Endometrial microvascular endothelial cells (primary cell): ENCODE data around the gene BRMS1L. TPM values are rescaled to one million over a fixed set of nuclear protein-coding genes. Genes with fewer than 3 reads are reported as not detected.
"Not testable (repeated sequence)": the region's sequence is repeated elsewhere in the genome, so short reads cannot be mapped to it uniquely, and the experiment has no call there.

ENCODE experiments used
- in situ Hi-C: cut with HindIII; loops from 2 replicates; pipeline ENCODE4 v1.10.0; 2017; ENCODE audit warnings: low sequenced_read_pairs, low pct_unique_long_range_greater_than_20kb; ENCODE audit errors: inconsistent ontology term
- total RNA-seq: library from RNA; depleted of rRNA; stranded (reverse); fragments of >200 nt; gene quantifications from one replicate; pipeline ENCODE4 v1.2.3, GENCODE V29; 2015; ENCODE audit errors: inconsistent ontology term

Gene BRMS1L
- total RNA-seq, 1 donor from 2014 or later: 6.7 TPM

DNA sequence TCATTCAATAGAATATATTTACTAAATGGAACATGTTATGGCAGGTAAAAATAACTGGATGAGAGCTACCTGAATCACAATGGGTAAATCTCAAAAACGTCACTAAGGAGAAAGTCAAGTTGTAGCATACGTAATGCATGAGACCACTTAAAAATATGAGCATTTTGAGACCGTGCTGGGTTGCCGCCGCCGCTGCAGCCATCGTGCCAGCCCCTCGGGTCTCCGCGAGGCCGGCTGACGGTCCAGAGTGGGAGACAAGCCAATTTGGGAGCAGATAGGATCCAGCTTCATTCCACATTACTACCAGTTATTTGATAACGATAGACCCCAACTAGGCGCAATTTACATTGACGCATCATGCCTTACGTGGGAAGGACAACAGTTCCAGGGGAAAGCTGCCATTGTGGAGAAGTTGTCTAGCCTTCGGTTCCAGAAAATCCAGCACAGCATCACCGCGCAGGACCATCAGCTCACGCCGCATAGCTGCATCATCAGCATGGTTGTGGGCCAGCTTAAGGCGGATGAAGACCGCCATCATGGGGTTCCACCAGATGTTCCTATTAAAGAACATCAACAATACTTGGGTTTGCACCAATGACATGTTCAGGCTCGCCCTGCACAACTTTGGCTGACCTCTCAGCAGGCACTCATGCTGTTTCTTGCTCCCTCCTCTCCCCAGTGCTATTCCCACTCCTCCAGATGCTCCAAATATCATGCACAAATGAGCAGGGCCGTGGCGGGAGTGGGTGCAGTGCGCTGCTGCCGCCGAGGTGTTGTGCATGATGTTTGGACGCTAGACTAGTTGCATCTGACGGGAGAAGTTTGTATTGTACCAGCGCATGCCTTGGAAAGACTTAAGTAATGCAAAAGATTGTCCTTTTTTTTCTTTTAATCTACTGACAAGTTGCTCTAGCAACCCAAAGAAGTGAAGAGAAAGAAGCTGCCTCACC, 6.3 kb upstream of the BRMS1L start:
- in situ Hi-C loops: no loop called here

DNA sequence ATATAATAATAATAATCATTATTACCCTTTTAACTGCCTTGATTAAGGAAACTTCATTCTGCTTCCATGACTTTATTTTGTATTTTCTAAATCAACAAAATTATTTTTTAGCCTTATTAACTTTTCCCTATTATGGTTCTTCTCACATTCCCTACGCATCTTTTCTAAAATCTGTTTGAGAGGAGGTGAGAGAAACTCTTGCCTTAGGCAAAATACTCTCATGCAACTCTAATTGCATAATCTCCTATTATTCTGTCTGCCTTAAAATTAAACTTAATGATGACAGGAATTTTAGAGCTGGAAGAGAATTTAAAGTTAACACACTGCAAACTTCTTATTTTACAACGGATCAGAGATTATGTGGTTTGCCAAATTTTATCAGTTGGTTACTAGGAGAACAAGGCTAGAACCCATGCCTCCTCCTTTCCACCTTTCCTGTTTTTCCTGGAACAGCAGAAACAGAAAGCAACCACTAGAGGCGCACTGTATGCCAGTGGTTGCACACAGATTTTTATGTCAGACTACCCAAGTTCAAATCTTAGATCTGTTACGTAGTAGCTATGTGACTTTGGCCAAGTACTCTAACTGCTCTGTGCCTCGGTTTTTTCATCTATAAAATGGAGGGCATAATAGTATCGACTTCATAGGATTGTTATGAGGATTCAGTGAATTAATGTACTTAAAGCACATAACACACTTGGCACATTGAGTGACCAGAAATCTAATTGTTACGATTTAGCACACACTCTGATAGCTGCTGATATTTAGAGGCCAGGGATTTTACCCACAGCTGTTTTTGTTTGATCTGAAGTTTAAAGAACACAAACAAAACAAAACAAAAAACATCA, 4.3 kb upstream of the BRMS1L start:
- in situ Hi-C loops: no loop called here

DNA sequence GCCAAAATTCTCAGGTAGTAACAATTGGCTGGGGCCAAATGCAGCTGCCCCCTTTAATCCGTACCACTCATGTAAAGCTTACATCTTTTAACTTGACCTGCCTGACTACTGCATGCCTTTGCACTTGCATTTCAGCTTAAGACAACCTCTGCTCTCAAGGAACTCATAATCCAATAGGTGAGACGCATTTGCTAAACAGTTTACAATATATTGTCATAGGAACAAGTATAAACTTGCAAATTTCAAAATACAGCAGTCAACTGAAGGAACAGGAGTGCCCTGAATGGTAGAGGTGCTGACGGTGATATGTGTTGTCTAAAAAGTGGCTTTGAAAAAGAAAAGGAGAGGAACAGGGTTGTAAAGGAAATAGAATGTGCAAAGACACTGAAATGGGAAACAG, 3.6 kb upstream of the BRMS1L start:
- in situ Hi-C loops: no loop called here

DNA sequence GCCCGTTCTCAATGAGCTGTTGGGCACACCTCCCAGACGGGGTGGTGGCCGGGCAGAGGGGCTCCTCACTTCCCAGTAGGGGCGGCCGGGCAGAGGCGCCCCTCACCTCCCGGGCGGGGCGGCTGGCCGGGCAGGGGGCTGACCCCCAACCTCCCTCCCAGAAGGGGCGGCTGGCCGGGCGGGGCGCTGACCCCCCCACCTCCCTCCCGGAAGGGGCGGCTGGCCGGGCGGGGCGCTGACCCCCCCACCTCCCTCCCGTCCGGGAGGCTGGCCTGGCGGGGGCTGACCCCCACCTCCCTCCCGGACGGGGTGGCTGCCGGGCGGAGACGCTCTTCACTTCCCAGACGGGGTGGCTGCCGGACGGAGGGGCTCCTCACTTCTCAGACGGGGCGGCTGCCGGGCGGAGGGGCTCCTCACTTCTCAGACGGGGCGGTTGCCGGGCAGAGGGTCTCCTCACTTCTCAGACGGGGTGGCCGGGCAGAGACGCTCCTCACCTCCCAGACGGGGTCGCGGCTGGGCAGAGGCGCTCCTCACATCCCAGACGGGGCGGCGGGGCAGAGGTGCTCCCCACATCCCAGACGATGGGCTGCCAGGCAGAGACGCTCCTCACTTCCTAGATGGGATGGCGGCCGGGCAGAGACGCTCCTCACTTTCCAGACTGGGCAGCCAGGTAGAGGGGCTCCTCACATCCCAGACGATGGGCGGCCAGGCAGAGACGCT, 1.5 kb upstream of the BRMS1L start:
- in situ Hi-C loops: not testable (repeated sequence)

DNA sequence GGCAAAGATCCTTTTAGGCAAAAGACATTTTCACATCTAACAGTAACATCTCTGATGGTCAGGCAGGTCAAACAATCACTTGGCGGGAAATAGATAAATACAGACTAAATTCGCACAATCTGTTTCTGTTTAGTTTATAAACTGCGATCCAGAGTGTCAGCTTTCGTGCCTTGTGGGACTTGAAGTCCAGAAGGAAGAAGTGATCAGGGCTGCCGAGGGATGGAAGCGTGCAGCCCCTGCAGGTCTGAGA, 245 bp upstream of the BRMS1L start:
- in situ Hi-C loops: no loop called here

DNA sequence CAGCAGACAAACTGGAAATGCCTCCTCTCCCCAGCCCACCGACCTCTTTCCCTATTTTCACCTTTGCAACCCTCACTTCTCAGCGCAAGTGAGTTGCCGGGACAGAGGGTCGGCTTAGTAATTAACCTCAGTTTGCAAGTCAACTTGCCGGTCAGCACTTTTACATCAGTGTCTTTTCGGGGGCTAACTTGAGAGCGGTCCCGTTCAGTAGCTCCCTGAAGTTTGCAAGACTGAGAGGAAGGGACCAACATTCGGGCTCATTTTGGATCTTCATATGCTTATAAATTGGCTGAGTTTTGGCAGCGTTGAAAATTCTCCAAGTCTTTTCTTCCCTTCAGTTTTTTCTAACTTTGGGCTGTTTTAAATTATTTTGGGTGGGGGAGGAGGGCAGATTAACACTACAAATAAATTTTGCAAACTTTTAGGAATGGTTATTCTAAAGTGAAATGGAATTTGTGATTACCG, 846 bp downstream of the BRMS1L start:
- in situ Hi-C loops: no loop called here

DNA sequence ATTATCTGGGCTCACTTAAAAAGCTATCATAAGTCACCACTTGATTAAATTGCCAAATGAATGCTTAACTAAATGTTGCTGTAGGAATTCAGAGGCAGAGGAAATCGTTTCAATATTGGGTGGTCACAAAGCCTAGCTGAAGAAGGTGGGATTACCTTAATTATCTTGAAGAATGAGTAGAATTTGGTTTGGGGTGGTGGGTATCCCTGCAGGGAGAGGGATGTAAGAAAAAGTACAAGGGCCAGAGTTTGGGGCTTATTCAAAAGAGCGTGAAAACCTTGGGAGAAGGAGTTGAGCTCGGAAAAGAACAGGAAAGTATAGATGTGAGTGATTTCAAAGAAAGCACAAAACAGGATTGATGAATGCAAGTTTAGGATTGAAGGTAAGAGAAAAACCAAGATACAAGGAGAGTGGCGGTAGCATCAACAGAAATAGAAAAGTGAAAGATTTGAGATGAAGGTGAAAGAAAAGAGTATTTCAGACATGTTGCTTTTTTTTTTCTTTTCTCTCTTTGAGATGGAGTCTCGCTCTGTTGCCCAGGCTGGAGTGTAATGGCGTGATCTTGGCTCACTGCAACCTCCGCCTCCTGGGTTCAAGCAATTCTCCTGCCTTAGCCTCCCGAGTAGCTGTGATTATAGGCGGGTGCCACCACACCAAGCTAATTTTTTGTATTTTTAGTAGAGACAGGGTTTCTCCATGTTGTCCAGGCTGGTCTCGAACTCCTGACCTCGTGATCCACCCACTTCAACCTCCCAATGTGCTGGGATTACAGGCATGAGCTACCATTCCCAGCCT, 1.7 kb downstream of the BRMS1L start:
- in situ Hi-C loops: no loop called here

DNA sequence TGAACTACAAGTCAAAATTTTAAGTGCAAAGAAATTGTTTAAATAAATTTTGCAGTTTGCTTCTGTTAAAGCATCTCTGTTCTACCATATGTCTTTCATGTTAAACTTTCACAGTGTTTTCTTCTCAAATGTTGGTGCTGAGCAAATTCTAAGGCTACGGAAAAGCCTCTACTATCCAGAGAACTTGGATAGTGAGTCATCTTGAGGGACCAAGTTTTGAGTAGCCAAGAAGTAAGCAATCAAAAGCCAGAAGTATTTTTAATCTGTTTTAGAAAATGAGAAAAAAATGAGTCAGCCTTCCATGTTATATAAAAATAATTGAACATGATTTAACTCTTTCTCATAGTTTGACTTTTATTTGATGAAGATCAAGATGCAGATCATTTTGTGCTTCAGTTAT, 3.3 kb downstream of the BRMS1L start:
- in situ Hi-C loops: no loop called here

DNA sequence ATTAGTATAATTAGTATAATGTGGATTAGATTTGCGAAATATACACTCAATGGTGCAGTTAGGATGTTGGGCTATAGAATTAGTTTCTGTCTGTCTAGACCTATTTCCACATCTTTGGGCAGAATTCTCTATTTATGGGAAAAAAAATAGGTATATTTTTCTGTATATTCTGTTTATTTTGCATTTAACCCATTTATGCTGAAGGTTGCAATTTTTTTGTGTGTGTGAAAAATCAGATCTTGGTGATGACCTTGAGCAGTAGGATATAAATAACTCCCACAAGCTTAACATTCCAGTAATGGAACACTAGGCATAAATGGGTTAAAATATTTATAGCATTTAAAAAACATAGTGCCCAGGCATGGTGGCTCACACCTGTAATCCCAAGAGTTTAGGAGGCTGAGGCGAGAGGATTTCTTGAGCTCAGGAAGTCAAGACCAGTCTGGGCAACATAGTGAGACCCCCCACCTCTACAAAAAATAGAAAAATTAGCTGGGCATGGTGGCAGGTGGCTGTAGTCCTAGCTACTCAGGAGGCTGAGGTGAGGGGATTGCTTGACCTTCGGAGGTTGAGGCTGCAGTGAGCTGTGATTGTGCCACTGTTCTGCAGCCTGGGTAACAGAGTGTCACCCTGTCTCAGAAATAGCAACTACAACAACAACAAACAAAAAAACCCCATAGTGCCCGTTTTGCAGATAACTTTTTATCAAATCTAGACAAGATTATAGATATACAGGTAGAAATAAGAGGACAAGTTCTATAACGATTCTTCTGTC, 9.3 kb downstream of the BRMS1L start:
- in situ Hi-C loops: no loop called here

DNA sequence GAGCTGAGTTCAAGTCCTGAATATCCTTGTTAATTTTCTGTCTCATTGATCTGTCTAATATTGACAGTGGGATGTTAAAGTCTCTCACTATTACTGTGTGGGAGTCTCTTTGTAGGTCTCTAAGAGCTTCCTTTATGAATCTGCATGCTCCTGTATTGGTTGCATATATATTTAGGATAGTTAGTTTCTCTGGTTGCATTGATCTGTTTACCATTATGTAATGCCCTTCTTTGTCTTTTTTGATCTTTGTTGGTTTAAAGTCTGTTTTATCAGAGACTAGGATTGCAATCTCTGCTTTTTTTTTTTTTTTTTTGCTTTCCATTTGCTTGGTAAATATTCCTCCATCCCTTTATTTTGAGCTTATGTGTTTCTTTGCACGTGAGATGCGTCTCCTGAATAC, 15.6 kb downstream of the BRMS1L start:
- in situ Hi-C loops: not testable (repeated sequence)

DNA sequence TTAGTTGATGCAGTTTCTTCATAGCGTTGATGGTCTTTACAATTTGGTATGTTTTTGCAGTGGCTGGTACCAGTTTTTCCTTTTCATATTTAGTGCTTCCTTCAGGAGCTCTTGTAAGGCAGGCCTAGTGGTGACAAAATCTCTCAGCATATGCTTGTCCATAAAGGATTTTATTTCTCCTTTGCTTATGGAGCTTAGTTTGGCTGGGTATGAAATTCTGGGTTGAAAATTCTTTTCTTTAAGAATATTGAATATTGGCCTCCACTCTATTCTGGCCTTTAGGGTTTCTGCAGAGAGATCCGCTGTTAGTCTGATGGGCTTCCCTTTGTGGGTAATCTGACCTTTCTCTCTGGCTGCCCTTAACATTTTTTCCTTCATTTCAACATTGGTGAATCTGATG, 16.1 kb downstream of the BRMS1L start:
- in situ Hi-C loops: not testable (repeated sequence)

DNA sequence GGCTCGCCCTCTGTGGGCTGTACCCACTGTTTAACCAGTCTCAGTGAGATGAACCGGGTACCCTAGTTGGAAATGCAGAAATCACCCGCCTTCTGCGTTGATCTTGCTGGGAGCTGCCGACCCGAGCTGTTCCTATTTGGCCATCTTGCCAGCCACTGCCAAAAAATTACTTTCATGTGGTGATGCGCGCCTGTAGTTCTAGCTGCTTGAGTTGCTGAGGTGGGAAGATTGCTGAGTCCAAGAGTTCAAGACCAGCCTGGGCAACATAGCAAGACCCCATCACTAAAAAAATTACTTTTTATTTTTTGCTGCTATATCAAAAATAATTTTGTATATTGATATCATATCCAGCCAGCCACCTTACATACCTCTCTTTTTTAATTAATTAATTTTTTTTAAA, 18.4 kb downstream of the BRMS1L start:
- in situ Hi-C loops: no loop called here

DNA sequence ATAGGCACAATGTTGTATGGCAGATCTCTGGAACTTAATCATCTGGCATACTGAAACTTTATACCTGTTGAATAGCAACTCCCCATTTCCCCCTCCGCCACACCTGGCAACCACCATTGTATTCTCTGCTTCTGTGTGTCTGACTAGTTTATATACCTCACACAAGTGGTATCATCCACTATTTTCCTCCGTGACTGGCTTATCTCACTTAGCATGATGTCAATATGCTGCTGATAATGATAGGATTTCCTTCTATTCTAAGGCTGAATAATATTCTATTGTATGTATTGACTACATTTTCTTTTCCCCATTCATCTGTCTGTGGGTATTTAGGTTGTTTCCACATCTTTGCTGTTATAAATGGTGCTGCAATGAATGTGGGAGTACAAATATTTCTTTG, 21.5 kb downstream of the BRMS1L start:
- in situ Hi-C loops: no loop called here

DNA sequence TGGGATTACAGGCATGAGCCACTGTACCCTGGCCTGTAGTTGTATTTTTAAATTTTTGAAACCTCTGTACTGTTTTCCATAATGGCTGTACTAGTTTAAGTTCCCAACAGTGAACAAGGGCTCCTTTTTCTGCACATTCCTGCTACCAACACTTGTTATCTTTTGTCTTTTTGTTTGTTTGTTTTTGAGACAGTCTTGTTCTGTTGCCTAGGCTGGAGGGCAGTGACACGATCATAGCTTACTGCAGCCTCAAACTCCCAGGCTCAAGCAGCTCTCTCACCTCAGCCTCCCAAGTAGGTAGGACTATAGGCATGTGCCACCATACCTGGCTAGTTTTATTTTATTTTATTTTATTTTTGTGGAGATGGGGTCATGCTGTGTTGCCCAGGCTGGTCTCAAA, 23.0 kb downstream of the BRMS1L start:
- in situ Hi-C loops: no loop called here

DNA sequence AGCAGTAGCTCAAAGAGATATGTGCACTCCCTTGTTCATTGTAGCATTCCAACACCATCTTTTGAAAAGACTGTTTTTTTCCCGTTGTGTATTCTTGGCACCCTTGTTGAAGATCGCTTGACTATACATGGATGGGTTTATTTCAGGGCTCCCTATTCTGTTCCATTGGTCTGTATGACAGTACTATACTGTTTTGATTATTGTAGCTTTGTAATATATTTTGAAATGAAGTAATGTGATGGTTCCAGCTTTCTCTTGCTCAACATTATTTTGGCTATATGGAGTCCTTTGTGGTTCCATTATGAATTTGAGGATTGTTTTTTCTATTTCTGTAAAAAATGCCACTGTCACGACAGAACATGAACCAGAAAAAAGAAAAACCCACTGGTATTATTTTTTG, 25.7 kb downstream of the BRMS1L start:
- in situ Hi-C loops: no loop called here

DNA sequence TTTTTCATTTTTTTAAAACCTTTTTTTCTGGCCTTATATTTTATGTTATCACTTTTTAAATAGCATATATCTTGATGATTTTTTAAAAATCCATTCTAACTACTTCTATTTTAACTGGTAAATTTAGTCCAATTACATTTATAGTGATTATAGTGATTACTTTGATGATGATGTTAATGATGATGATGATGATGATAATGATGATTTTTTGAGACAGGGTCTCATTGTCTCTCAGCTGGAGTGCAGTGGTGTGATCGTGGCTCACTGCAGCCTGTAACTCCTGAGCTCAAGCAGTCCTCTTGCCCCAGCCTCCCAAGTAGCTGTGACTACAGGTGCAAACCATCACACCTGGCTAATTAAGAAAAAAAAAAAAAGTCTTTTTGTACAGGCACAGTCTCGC, 27.1 kb downstream of the BRMS1L start:
- in situ Hi-C loops: no loop called here

DNA sequence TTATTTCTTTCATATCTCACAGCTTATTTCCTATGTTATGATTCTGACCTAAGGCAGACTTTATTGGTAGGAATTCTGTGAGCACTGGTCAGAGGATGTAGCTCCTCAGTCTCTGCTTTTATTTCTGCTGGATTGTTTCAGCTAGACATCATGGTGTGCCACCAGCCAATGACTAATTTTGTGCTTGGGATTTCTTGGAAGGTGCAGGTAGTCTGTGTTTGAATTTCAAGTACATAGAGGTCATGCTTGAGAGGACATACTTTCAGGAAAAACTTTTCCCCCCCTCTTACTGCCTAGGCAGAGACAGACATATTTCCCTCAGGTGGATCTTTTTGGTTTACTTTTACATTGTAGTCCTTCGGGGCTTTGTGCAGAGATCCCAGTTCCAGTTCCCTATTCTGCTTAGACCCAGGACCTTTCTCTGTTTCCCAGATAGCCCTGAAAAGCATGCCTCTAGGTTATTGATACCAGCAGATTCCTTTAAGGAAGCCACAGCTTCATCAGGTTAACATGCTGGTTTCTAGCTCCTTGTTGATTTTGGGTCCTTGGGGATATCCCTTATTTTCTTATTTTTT, 28.6 kb downstream of the BRMS1L start:
- in situ Hi-C loops: no loop called here
